GM12875 (cell line): ENCODE results near the gene MAPT.

Source experiments
- H3K4me3 ChIP-seq: one replicate; pipeline ENCODE4 v1.5.1; 2011; ENCODE audit warnings: low read depth, low read length, control low read depth
- TF ChIP-seq, protein P1 (sequence below): IDR thresholded peaks from 2 replicates; pipeline ENCODE4 v1.5.1; 2011; ENCODE audit warnings: low read depth, mild to moderate bottlenecking, control low read depth, inconsistent platforms, low read length, moderate library complexity, borderline replicate concordance; ENCODE audit not compliant: insufficient read depth

Gene MAPT

DNA sequence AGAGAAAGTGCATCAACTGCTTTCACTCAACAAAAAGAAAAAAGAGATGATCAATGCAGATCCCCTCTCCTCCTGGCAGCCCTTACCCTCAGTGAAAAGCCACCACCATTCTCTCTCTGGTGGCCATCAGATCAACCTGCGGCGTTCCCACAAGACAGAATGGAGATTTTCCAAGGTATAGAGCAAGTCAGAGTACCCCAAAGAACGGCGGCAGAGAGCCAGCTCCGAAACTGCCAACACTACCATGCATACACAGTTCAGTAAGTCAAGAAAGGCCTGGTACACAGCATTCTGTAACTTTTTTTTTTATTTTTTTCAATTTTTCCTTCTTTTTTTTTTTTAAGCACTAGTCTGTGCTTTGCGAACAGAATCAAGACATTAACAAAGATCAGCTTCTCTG lies 135.3 kb downstream of the MAPT start:
- no peak overlapping the region for H3K4me3 ChIP-seq
- TF ChIP-seq, protein P1, sequence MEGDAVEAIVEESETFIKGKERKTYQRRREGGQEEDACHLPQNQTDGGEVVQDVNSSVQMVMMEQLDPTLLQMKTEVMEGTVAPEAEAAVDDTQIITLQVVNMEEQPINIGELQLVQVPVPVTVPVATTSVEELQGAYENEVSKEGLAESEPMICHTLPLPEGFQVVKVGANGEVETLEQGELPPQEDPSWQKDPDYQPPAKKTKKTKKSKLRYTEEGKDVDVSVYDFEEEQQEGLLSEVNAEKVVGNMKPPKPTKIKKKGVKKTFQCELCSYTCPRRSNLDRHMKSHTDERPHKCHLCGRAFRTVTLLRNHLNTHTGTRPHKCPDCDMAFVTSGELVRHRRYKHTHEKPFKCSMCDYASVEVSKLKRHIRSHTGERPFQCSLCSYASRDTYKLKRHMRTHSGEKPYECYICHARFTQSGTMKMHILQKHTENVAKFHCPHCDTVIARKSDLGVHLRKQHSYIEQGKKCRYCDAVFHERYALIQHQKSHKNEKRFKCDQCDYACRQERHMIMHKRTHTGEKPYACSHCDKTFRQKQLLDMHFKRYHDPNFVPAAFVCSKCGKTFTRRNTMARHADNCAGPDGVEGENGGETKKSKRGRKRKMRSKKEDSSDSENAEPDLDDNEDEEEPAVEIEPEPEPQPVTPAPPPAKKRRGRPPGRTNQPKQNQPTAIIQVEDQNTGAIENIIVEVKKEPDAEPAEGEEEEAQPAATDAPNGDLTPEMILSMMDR, result no peak

DNA sequence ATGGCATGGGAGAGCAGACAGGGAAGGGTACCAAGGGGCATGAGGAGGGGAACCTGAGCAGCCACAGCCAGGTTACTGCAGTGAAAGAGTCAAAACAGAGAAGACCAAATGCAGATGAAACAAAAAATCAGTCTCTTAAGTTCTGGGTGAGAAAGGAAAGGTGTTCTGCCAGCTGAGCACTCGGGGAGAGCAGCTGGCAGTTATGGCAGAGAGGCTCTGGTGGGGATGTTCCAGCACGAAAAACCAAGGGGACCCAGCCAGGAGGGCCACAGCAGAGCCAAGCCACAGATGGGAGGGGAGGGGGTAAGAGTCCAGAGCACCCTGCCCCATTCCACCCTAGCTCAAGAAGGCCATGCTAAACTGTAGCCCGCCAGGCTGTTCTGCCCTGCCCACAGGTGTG lies 136.4 kb downstream of the MAPT start:
- H3K4me3 ChIP-seq, result no peak overlapping the region
- TF ChIP-seq, protein P1, result no peak

DNA sequence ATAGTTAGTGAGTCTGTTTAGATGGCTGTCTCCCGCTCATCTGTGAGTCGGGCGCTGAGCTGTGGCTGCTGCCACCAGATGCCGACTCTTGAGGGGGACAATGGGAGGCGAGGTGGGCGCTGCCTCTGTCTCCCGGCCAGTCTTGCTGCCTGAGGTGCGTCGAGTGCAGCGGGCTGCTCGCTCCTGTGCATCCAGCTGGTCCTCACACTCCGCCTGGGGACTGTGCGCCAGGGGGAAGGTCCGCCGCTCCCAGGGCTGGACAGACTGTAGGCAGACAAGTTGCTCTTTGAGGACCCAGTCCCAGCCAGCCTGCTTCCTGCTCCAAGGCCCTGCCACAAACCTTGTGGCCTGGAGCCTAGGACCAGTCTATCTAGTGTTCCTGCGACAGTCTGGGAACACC lies 137.1 kb downstream of the MAPT start:
- TF ChIP-seq, protein P1, result no peak
- no peak overlapping the region for H3K4me3 ChIP-seq

DNA sequence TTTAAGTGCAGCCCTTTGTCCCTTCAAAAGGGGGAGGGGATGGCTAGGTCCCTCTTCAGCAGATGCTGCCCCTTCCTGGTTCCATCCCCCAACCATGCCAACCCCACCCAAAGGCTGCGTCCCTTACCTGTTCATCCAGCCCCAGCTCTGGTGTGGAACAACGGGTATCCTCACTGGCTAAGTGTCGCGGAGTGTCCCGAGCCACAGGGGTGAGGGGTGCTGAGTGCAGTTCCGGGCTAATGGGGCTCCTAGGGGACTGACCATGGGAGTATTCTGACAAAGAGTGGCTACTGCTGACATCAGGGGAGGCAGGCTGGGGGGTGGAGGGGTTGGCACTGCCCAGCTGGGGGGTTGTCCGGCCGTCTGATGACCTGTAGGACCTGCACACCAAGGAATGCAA lies 137.6 kb downstream of the MAPT start:
- H3K4me3 ChIP-seq, result no peak overlapping the region

DNA sequence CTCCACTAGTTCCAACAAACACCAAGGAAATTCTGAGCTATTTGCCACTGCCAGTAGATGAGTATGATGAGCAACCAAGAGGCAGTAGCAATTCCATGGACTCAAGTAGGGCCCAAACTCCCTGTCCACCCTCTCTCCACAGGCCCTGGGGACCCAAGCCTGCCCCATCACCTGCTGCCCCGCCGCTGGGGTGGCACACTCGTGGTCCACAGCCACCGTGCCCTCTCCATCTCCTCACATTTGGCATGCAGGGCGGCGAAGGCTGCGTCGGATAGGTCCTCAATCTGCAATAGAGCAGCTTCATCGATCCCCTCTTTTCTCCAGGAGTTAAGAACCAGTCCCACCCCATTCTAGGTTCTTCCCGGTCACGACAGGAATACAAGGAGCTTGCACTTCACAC lies 138.6 kb downstream of the MAPT start:
- no peak overlapping the region for H3K4me3 ChIP-seq
- TF ChIP-seq, protein P1, result no peak

More for the DNA sequence above, 137.6 kb downstream of the MAPT start:
- TF ChIP-seq, protein P1, result no peak

DNA sequence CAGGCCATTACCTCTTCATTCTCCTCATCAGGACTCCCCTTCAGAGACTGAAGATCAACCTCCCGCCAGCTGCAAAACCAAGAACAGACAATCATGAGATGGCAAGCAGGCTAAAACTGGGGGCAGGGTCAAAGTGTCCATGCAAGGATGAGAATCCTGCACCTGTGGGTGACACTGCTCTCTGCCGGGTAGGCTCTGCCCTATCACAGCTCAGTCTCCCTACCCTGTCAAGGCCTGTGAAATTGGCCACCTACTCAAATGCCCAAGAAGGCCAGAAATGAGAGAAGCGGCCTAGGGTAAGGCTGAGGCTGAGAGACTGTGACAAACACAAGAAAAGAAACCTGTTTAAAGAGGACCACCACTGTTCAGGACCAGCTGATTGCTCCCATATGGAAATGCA lies 139.0 kb downstream of the MAPT start:
- no peak overlapping the region for H3K4me3 ChIP-seq
- TF ChIP-seq, protein P1, result no peak

DNA sequence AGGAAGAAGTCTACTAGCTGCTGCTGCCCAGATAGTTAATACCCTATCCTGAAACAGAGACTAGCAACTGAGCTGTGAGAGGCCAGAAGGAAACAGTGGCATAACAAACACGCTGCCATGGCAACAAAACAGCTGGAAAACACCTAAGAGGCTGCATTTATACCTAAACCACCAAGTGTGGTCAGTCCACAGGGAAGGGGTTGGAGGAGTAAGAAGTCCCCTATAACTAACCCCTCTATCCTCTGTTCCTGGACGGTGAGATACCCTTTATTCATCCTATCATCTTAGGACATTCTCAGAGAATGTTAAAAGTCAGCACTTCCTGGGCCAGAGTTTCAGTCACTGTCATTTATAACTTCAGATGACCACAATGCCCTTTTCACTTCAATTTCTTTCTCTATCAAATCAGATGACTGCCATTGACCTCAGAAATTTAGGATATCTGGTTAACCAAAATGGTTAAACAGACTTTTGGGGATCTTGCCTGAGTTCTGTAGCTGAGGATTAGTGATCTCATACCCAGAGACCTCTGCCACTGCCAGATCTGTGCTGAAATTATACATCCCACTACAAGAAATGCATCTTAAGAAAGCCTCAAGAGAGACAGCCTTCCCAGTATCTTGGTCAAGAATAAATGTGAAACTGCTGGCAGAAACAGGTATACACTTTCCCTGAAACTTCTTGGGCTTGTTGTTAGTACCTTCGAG lies 140.9 kb downstream of the MAPT start:
- TF ChIP-seq, protein P1, result no peak

More for the DNA sequence above, 140.9 kb downstream of the MAPT start:
- H3K4me3 ChIP-seq, result no peak overlapping the region
